Activated T-cell treated with anti-CD3 and anti-CD28 coated beads, Interleukin-2, amount 50 U/mL, for 48 hours (primary cell): ENCODE data around the gene UBE2E3.
"Not testable (repeated sequence)": the region's sequence is repeated elsewhere in the genome, so short reads cannot be mapped to it uniquely, and the experiment has no call there.

ENCODE experiments used
- DNase-seq, 2 experiments: peaks; one replicate each; pipeline ENCODE4 v3.0.0-alpha.2; 2020

UBE2E3 gene

GRCh38 chr2:181037922-181038321, 57.5 kb downstream of the UBE2E3 start:
- no peak for DNase-seq

GRCh38 chr2:181038796-181039195, 58.4 kb downstream of the UBE2E3 start:
- DNase-seq: no peak

GRCh38 chr2:181040839-181041238, 60.4 kb downstream of the UBE2E3 start:
- DNase-seq: not testable (repeated sequence)

GRCh38 chr2:181041661-181042060, 61.3 kb downstream of the UBE2E3 start:
- no peak for DNase-seq

GRCh38 chr2:181042706-181043105, 62.3 kb downstream of the UBE2E3 start:
- no peak for DNase-seq

- DNase-seq: no peak
Measured at GRCh38 chr2:181046833-181047232, 66.4 kb downstream of the UBE2E3 start.

- DNase-seq: no peak
Measured at GRCh38 chr2:181047829-181048228, 67.4 kb downstream of the UBE2E3 start.

- no peak for DNase-seq
Measured at GRCh38 chr2:181051861-181052522, 71.6 kb downstream of the UBE2E3 start.

GRCh38 chr2:181052523-181052891, 72.1 kb downstream of the UBE2E3 start:
- no peak for DNase-seq

GRCh38 chr2:181054256-181054655, 73.9 kb downstream of the UBE2E3 start:
- DNase-seq: no peak

GRCh38 chr2:181054843-181055242, 74.4 kb downstream of the UBE2E3 start:
- no peak for DNase-seq

- DNase-seq: no peak
Measured at GRCh38 chr2:181058378-181059269, 78.2 kb downstream of the UBE2E3 start.

GRCh38 chr2:181063696-181064095, 83.3 kb downstream of the UBE2E3 start:
- DNase-seq: no peak

GRCh38 chr2:181065458-181065857, 85.1 kb downstream of the UBE2E3 start:
- no peak for DNase-seq

GRCh38 chr2:181066333-181066732, 85.9 kb downstream of the UBE2E3 start:
- no peak for DNase-seq

- DNase-seq: no peak
Measured at GRCh38 chr2:181070119-181070835, 89.9 kb downstream of the UBE2E3 start.

- DNase-seq: no peak
Measured at GRCh38 chr2:181070836-181071200, 90.4 kb downstream of the UBE2E3 start.

GRCh38 chr2:181072486-181073235, 92.3 kb downstream of the UBE2E3 start:
- DNase-seq: no peak

- no peak for DNase-seq
Measured at GRCh38 chr2:181073896-181074295, 93.5 kb downstream of the UBE2E3 start.

- DNase-seq: no peak
Measured at GRCh38 chr2:181074457-181074856, 94.1 kb downstream of the UBE2E3 start.

GRCh38 chr2:181076658-181077057, 96.3 kb downstream of the UBE2E3 start:
- DNase-seq: no peak

- DNase-seq: no peak
Measured at GRCh38 chr2:181077128-181077709, 96.8 kb downstream of the UBE2E3 start.

- no peak for DNase-seq
Measured at GRCh38 chr2:181083140-181083539, 102.7 kb downstream of the UBE2E3 start.
